Measurements from ENCODE around the gene PLEKHA1. TPM values are rescaled to one million over a fixed set of nuclear protein-coding genes. Genes with fewer than 3 reads are reported as not detected.

PLEKHA1 gene
- total RNA-seq, 2 donors from 2014 or later = 24.2 to 35.2 TPM

DNA sequence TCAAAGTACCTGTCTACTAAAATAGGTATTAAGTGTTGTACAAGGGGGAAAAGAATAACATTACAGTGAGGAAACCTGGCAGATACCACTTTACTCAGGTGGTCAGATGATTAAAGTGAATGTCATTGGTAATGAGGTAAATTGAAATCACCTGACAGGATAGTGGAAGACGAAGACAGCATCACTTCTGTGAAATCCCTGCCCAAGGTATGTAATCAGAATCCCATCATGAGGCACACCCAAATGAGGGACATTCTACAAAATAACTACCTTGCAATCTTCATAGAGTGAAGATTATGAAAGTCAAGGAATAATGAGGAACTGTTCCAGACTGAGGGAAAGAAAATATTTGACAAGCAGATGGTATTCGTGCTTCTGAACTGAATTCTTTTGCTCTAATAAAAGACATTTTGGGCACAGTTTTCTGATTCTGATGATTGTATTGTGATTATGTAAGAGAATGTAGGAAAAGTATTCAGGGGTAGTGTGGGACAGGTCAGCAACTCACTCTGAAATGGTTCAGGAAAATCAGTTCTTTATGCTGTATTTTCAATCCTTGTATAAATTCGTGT lies 46.6 kb downstream of the PLEKHA1 start:
- Histone ChIP-seq H3K4me1 (replicated peaks) (no peaks in the 10 kb centered on the region), H3K4me3 (no peak overlapping the region), H3K9me3 (no peaks in the 10 kb centered on the region), H3K36me3 (peaks cover 0 to 4% of the 10 kb centered on the region in 2 donors), H3K27me3 (replicated peaks; ENCODE audit: insufficient read depth) (no peaks in the 10 kb centered on the region), H3K27ac (no peak overlapping the region)
- TF ChIP-seq POLR2A (IDR thresholded peaks at IDR 0.05) (no peak), POLR2AphosphoS5 (IDR thresholded peaks at IDR 0.05) (no peak)
- TF ChIP-seq, protein P1, sequence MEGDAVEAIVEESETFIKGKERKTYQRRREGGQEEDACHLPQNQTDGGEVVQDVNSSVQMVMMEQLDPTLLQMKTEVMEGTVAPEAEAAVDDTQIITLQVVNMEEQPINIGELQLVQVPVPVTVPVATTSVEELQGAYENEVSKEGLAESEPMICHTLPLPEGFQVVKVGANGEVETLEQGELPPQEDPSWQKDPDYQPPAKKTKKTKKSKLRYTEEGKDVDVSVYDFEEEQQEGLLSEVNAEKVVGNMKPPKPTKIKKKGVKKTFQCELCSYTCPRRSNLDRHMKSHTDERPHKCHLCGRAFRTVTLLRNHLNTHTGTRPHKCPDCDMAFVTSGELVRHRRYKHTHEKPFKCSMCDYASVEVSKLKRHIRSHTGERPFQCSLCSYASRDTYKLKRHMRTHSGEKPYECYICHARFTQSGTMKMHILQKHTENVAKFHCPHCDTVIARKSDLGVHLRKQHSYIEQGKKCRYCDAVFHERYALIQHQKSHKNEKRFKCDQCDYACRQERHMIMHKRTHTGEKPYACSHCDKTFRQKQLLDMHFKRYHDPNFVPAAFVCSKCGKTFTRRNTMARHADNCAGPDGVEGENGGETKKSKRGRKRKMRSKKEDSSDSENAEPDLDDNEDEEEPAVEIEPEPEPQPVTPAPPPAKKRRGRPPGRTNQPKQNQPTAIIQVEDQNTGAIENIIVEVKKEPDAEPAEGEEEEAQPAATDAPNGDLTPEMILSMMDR (IDR thresholded peaks at IDR 0.05) = no peak
- intact Hi-C loops (cut with DNase I) = no loop called here
- 50% methylated on average over 3 of the region's 3 CpGs for WGBS
- no peak for DNase-seq (ENCODE audit: low spot score)

DNA sequence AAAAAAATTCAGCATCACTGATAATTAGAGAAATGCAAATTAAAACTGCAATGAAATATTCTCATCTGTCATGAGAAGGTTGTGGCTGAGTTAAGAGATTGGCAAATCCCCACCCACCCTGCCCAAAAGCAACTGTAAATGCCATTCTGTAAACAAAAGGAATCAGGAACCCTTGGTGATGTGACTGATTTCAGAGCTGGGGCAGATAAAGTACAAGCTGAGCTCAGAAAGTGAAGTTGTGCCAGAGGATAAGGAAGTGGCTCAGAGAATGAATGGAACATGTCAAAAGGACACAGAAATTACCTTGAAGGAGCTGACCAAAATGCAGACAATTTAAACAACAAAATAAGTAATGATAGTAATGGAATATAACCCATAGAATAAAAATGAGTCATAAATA lies 47.2 kb downstream of the PLEKHA1 start:
- Histone ChIP-seq H3K36me3 (peaks cover 0 to 4% of the 10 kb centered on the region in 2 donors), H3K4me3 (no peak overlapping the region), H3K27me3 (replicated peaks; ENCODE audit: insufficient read depth) (no peaks in the 10 kb centered on the region), H3K4me1 (replicated peaks) (no peaks in the 10 kb centered on the region), H3K27ac (no peak overlapping the region), H3K9me3 (no peaks in the 10 kb centered on the region)
- no peak for DNase-seq (ENCODE audit: low spot score)
- intact Hi-C loops (cut with DNase I) = no loop called here
- no peak for TF ChIP-seq POLR2AphosphoS5 (IDR thresholded peaks at IDR 0.05)
- TF ChIP-seq, protein P1 (IDR thresholded peaks at IDR 0.05) = no peak
- TF ChIP-seq POLR2A (IDR thresholded peaks at IDR 0.05) = no peak

DNA sequence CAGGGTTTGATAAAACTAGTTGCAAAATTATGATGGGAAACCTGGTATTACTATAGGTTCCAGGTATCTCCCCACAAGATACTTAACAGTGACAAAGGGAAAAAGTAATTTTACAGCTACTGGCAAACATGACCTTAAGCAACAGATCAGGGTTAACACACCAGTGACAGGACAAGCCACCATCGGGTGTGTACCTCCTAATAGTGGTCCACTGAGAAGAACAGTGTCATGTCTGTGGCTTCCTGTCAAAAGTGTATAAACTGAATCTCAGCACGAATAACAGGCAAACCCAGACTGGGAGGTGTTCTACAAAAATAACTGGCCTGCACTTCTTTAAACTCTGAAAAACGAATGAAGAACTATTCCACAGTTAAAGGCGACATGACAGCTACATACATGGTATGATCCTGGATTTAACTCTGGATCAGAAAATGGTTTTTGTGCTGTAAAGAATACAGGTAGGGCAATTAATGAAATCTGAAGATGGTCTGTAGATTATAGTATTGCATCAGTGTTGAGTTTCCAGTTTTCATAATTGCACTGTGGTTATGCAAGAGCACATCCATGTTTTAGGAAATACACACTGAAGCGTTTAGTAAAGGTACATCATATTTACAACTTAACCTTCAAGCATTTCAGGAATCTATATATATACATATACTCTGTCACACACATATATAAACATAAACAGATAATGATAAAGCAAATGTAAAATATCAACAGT lies 47.9 kb downstream of the PLEKHA1 start:
- Histone ChIP-seq H3K9me3 (no peaks in the 10 kb centered on the region), H3K27ac (no peak overlapping the region), H3K36me3 (peaks cover 0 to 4% of the 10 kb centered on the region in 2 donors), H3K4me1 (replicated peaks) (no peaks in the 10 kb centered on the region), H3K4me3 (no peak overlapping the region), H3K27me3 (replicated peaks; ENCODE audit: insufficient read depth) (no peaks in the 10 kb centered on the region)
- TF ChIP-seq, protein P1 (IDR thresholded peaks at IDR 0.05) = no peak
- TF ChIP-seq POLR2AphosphoS5 (IDR thresholded peaks at IDR 0.05) = no peak
- TF ChIP-seq POLR2A (IDR thresholded peaks at IDR 0.05) = no peak
- no peak for DNase-seq (ENCODE audit: low spot score)
- intact Hi-C loops (cut with DNase I) = no loop called here
- 85% methylated on average over 5 of the region's 5 CpGs for WGBS

DNA sequence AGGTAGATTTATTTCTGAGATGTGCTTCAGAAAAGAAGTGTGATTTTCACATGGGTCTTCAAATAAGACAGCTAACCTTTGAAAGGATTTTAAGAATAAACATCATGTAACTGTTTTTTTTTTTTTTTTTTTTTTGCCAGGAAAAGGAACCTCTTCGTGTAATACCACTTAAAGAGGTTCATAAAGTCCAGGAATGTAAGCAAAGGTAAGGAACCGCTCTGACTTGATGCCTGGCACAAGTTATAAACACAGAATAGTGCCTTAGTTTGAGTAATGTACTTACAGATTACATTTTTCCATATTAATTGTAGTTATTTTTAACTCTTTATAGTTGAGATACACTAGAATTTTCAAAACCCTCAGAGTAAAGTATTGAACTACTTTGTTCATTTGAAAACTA lies 49.6 kb downstream of the PLEKHA1 start:
- Histone ChIP-seq H3K27me3 (replicated peaks; ENCODE audit: insufficient read depth) (no peaks in the 10 kb centered on the region), H3K4me3 (no peak overlapping the region), H3K4me1 (replicated peaks) (no peaks in the 10 kb centered on the region), H3K9me3 (no peaks in the 10 kb centered on the region), H3K36me3 (peaks cover 0 to 4% of the 10 kb centered on the region in 2 donors), H3K27ac (no peak overlapping the region)
- TF ChIP-seq, protein P1 (IDR thresholded peaks at IDR 0.05) = no peak
- TF ChIP-seq POLR2AphosphoS5 (IDR thresholded peaks at IDR 0.05) = no peak
- no peak for TF ChIP-seq POLR2A (IDR thresholded peaks at IDR 0.05)
- WGBS = 74% methylated on average over 2 of the region's 2 CpGs
- intact Hi-C loops (cut with DNase I) = no loop called here
- DNase-seq (ENCODE audit: low spot score) = no peak

DNA sequence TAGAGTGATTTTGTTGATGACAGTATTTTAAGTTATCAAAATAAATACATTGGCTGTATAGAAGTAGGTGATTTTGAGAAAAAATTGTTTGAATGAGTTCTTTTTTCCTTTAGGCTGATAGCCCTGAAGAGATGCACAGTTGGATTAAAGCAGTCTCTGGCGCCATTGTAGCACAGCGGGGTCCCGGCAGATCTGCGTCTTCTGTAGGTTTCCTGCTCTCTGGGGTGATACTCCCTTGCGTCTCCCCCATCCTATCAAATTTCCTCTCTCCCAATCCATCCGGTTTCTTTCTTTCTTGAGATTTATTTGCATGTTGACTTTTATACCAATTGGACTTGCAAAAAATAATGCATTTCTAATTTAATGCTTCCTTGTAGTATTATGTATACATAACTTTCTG lies 52.3 kb downstream of the PLEKHA1 start:
- no peak overlapping the region for H3K27ac ChIP-seq
- TF ChIP-seq, protein P1 (IDR thresholded peaks at IDR 0.05) = no peak
- TF ChIP-seq POLR2AphosphoS5 (IDR thresholded peaks at IDR 0.05) (no peak), POLR2A (IDR thresholded peaks at IDR 0.05) (no peak)
- no peaks in the 10 kb centered on the region for H3K36me3 ChIP-seq
- H3K9me3 ChIP-seq = no peaks in the 10 kb centered on the region
- WGBS = 91% methylated on average over 6 of the region's 6 CpGs
- no peaks in the 10 kb centered on the region for H3K4me1 ChIP-seq (replicated peaks)
- intact Hi-C loops (cut with DNase I) = no loop called here
- H3K4me3 ChIP-seq = no peak overlapping the region
- DNase-seq (ENCODE audit: low spot score) = no peak
- no peaks in the 10 kb centered on the region for H3K27me3 ChIP-seq (replicated peaks; ENCODE audit: insufficient read depth)

Data from prostate gland (tissue), 2 donors.